Epithelial cell of esophagus (primary cell): ENCODE results near the gene SHMT1.
"Not testable (repeated sequence)": the region's sequence is repeated elsewhere in the genome, so short reads cannot be mapped to it uniquely, and the experiment has no call there.

ENCODE experiments used
- DNase-seq: peaks from one replicate; pipeline ENCODE4 v3.0.0; 2010; ENCODE audit warnings: low read depth
- H3K4me3 ChIP-seq: 2 replicates; pipeline ENCODE4 v1.5.1; 2011; ENCODE audit warnings: mild to moderate bottlenecking, low read length, control low read depth
- CTCF ChIP-seq: IDR thresholded peaks from 2 replicates; pipeline ENCODE4 v1.5.1; 2011; ENCODE audit warnings: low read depth, mild to moderate bottlenecking, low read length, control low read depth, inconsistent platforms; ENCODE audit not compliant: insufficient read depth; ENCODE audit errors: missing control alignments

The SHMT1 gene

GRCh38 chr17:18363101-18364049, at the start of gene SHMT1:
Gene SHMT1 (minus strand): TSS chr17:18363550. CDS start chr17:18355981, 7,569 bp downstream.
- peak; percentile 94 for DNase-seq
- no peak for TF ChIP-seq CTCF
- peak within 1 kb of the TSS; percentile 76 for H3K4me3 ChIP-seq

GRCh38 chr17:18412001-18412538, 48.7 kb upstream of the SHMT1 start:
- not testable (repeated sequence) for DNase-seq, H3K4me3 ChIP-seq

- DNase-seq, result peak; percentile 28
These were observed 48.1 kb upstream of the SHMT1 start for GRCh38 chr17:18411377-18411864.

GRCh38 chr17:18410736-18411135, 47.4 kb upstream of the SHMT1 start:
- peak overlapping the region; percentile 54 for H3K4me3 ChIP-seq

More at GRCh38 chr17:18411377-18411864, 48.1 kb upstream of the SHMT1 start:
- peak overlapping the region; percentile 54 for H3K4me3 ChIP-seq

GRCh38 chr17:18409321-18409720, 46.0 kb upstream of the SHMT1 start:
- H3K4me3 ChIP-seq, result not testable (repeated sequence)
- peak; percentile 62 for DNase-seq

More at GRCh38 chr17:18410736-18411135, 47.4 kb upstream of the SHMT1 start:
- DNase-seq, result not testable (repeated sequence)

- H3K4me3 ChIP-seq, DNase-seq: not testable (repeated sequence)
These were observed 45.6 kb upstream of the SHMT1 start for GRCh38 chr17:18408906-18409305.

- not testable (repeated sequence) for H3K4me3 ChIP-seq
These were observed 40.3 kb upstream of the SHMT1 start for GRCh38 chr17:18403604-18404003.

GRCh38 chr17:18403166-18403565, 39.8 kb upstream of the SHMT1 start:
- not testable (repeated sequence) for H3K4me3 ChIP-seq, DNase-seq

More at GRCh38 chr17:18403604-18404003, 40.3 kb upstream of the SHMT1 start:
- DNase-seq, result not testable (repeated sequence)

GRCh38 chr17:18401872-18402590, 38.7 kb upstream of the SHMT1 start:
- H3K4me3 ChIP-seq, DNase-seq: not testable (repeated sequence)

- not testable (repeated sequence) for H3K4me3 ChIP-seq, DNase-seq
These were observed 25.4 kb upstream of the SHMT1 start for GRCh38 chr17:18388728-18389127.

GRCh38 chr17:18388266-18388665, 24.9 kb upstream of the SHMT1 start:
- not testable (repeated sequence) for H3K4me3 ChIP-seq, DNase-seq

GRCh38 chr17:18387583-18387982, 24.2 kb upstream of the SHMT1 start:
- not testable (repeated sequence) for H3K4me3 ChIP-seq, DNase-seq

- not testable (repeated sequence) for H3K4me3 ChIP-seq, DNase-seq
These were observed 20.9 kb upstream of the SHMT1 start for GRCh38 chr17:18384271-18384670.

GRCh38 chr17:18383079-18383481, 19.7 kb upstream of the SHMT1 start:
- not testable (repeated sequence) for H3K4me3 ChIP-seq, DNase-seq
